ENCODE measurements around the gene GRWD1.

GRWD1 gene

GRCh38 chr19:48461651-48461981 lies 15.8 kb downstream of the GRWD1 start:
- DNase-seq, result no peak

GRCh38 chr19:48461982-48462655 lies 16.3 kb downstream of the GRWD1 start:
- no peak for DNase-seq

- DNase-seq, result no peak
These were observed 19.4 kb downstream of the GRWD1 start for GRCh38 chr19:48465215-48465614.

GRCh38 chr19:48466561-48467325 lies 21.0 kb downstream of the GRWD1 start:
- no peak for DNase-seq

GRCh38 chr19:48468772-48469288 lies 23.0 kb downstream of the GRWD1 start:
- peak; percentile 99 for DNase-seq

- DNase-seq, result peak; percentile 57
These were observed 23.6 kb downstream of the GRWD1 start, which contains the start of gene CYTH2 for GRCh38 chr19:48469289-48469881. CYTH2 (plus strand) TSS chr19:48469369; CDS start chr19:48469508, 139 bp downstream.

GRCh38 chr19:48469934-48470680 lies 24.3 kb downstream of the GRWD1 start:
- DNase-seq, result no peak

- DNase-seq, result no peak
These were observed 25.1 kb downstream of the GRWD1 start for GRCh38 chr19:48470856-48471255.

GRCh38 chr19:48471836-48472235 lies 26.1 kb downstream of the GRWD1 start:
- no peak for DNase-seq

- no peak for DNase-seq
These were observed 27.6 kb downstream of the GRWD1 start for GRCh38 chr19:48473161-48473966.

GRCh38 chr19:48474084-48474592 lies 28.4 kb downstream of the GRWD1 start:
- no peak for DNase-seq

GRCh38 chr19:48475369-48476068 lies 29.7 kb downstream of the GRWD1 start:
- no peak for DNase-seq

GRCh38 chr19:48476176-48476575 lies 30.4 kb downstream of the GRWD1 start:
- DNase-seq, result no peak

GRCh38 chr19:48477067-48477685 lies 31.4 kb downstream of the GRWD1 start:
- no peak for DNase-seq

GRCh38 chr19:48477698-48478338 lies 32.0 kb downstream of the GRWD1 start:
- DNase-seq, result no peak

- DNase-seq, result no peak
These were observed 32.8 kb downstream of the GRWD1 start for GRCh38 chr19:48478339-48479256.

- DNase-seq, result no peak
These were observed 33.9 kb downstream of the GRWD1 start for GRCh38 chr19:48479686-48480085.

- DNase-seq, result peak; percentile 33
These were observed 34.4 kb downstream of the GRWD1 start for GRCh38 chr19:48480183-48480557.
